ENCODE measurements around the gene SMARCA5.
A peak's percentile ranks its signal among the peaks of the same experiment; 100 is the strongest.
"Not testable (repeated sequence)": the region's sequence is repeated elsewhere in the genome, so short reads cannot be mapped to it uniquely, and the experiment has no call there.

The SMARCA5 gene

GRCh38 chr4:143513314-143514168 is at the start of gene SMARCA5:
Gene SMARCA5 (plus strand): TSS chr4:143513702. CDS start chr4:143513925, 223 bp downstream.
- peak; percentile 98 for DNase-seq

GRCh38 chr4:143473334-143474126 is 40.0 kb upstream of the SMARCA5 start:
- no peak for DNase-seq

GRCh38 chr4:143477487-143477886 is 36.0 kb upstream of the SMARCA5 start:
- DNase-seq, result no peak

- no peak for DNase-seq
Observed at GRCh38 chr4:143481361-143481760, 32.1 kb upstream of the SMARCA5 start.

- peak; percentile 50 for DNase-seq
Observed at GRCh38 chr4:143482840-143483239, 30.7 kb upstream of the SMARCA5 start.

- DNase-seq, result peak; percentile 9
Observed at GRCh38 chr4:143486314-143486713, 27.2 kb upstream of the SMARCA5 start.

GRCh38 chr4:143488687-143489086 is 24.8 kb upstream of the SMARCA5 start:
- no peak for DNase-seq

GRCh38 chr4:143489106-143489505 is 24.4 kb upstream of the SMARCA5 start:
- DNase-seq, result peak; percentile 3

GRCh38 chr4:143498021-143498420 is 15.5 kb upstream of the SMARCA5 start:
- DNase-seq, result no peak

GRCh38 chr4:143502231-143502630 is 11.3 kb upstream of the SMARCA5 start:
- DNase-seq, result no peak

GRCh38 chr4:143506031-143506430 is 7.5 kb upstream of the SMARCA5 start:
- DNase-seq, result no peak

GRCh38 chr4:143511906-143512305 is 1.6 kb upstream of the SMARCA5 start:
- DNase-seq, result no peak

- no peak for DNase-seq
Observed at GRCh38 chr4:143512978-143513313, 556 bp upstream of the SMARCA5 start.

- no peak for DNase-seq
Observed at GRCh38 chr4:143514169-143514495, 630 bp downstream of the SMARCA5 start.

- DNase-seq, result peak; percentile 44
Observed at GRCh38 chr4:143514497-143514896, 995 bp downstream of the SMARCA5 start.

- DNase-seq, result no peak
Observed at GRCh38 chr4:143514901-143515300, 1.4 kb downstream of the SMARCA5 start.

- no peak for DNase-seq
Observed at GRCh38 chr4:143515905-143516304, 2.4 kb downstream of the SMARCA5 start.

- DNase-seq, result no peak
Observed at GRCh38 chr4:143517764-143518163, 4.3 kb downstream of the SMARCA5 start.

- DNase-seq, result no peak
Observed at GRCh38 chr4:143524211-143524610, 10.7 kb downstream of the SMARCA5 start.

- not testable (repeated sequence) for DNase-seq
Observed at GRCh38 chr4:143528046-143528445, 14.5 kb downstream of the SMARCA5 start.

- no peak for DNase-seq
Observed at GRCh38 chr4:143531380-143531779, 17.9 kb downstream of the SMARCA5 start.

- no peak for DNase-seq
Observed at GRCh38 chr4:143531788-143532491, 18.4 kb downstream of the SMARCA5 start.

- no peak for DNase-seq
Observed at GRCh38 chr4:143538979-143539669, 25.6 kb downstream of the SMARCA5 start.
